ENCODE data around the gene MZT2B. TPM values are rescaled to one million over a fixed set of nuclear protein-coding genes. Genes with fewer than 3 reads are reported as not detected.

The MZT2B gene
- total and polyA plus RNA-seq, 2 of the 8 experiments (the other 6 are each of a cell fraction or from before 2014, with no cell fraction given): 90.3 to 151 TPM

GRCh38 chr2:130190237-130190636 lies 8.2 kb downstream of the MZT2B start:
- Histone ChIP-seq H3K79me2 (ENCODE audit: control insufficient read depth in 1 of 2, insufficient read depth in 2 of 2, low read length in 2 of 2) (no peaks in the 10 kb centered on the region), H3K23me2 (ENCODE audit: low read depth, low read length) (no peaks in the 10 kb centered on the region), H2BK15ac (ENCODE audit: low read length) (no peak overlapping the region), H2AFZ (ENCODE audit: low read length) (no peak overlapping the region), H2BK5ac (ENCODE audit: low read depth, low read length) (no peak overlapping the region), H3K23ac (ENCODE audit: insufficient read length) (no peak overlapping the region), H3K79me1 (ENCODE audit: low read depth, low read length) (no peaks in the 10 kb centered on the region), H3K27ac (ENCODE audit: low read depth, low read length) (no peak overlapping the region), H4K91ac (replicated peaks; ENCODE audit: insufficient read length, low read length) (no peak overlapping the region), H3K18ac (ENCODE audit: extremely low read depth, low read length) (no peak overlapping the region), H3K4me1 (replicated peaks in 1 of 4; ENCODE audit: control insufficient read depth in 3 of 4, insufficient read depth in 4 of 4, low read length in 3 of 4) (no peaks in the 10 kb centered on the region), H4K20me1 (replicated peaks in 1 of 2; ENCODE audit: control insufficient read depth in 1 of 2, insufficient read depth in 2 of 2, low read length in 2 of 2) (no peaks in the 10 kb centered on the region), H3K4me2 (ENCODE audit: insufficient read depth in 1 of 2, low read depth in 2 of 2, low read length in 2 of 2) (no peak overlapping the region), H2AK5ac (ENCODE audit: low read depth, low read length) (no peak overlapping the region), H3K36me3 (ENCODE audit: control insufficient read depth in 2 of 4, insufficient read depth in 4 of 4, low read length in 3 of 4) (no peaks in the 10 kb centered on the region), H3K4ac (replicated peaks; ENCODE audit: insufficient read length, low read depth, low read length) (no peak overlapping the region), H2BK12ac (ENCODE audit: low read depth, low read length) (no peak overlapping the region), H2BK20ac (ENCODE audit: low read length) (no peak overlapping the region), H3K27me3 (replicated peaks in 1 of 4; ENCODE audit: control insufficient read depth in 3 of 4, extremely low read depth in 1 of 4, insufficient read depth in 3 of 4, low read length in 3 of 4) (no peaks in the 10 kb centered on the region), H3K56ac (replicated peaks; ENCODE audit: insufficient read length, low read depth, low read length) (no peak overlapping the region), H3K9ac (replicated peaks in 1 of 4; ENCODE audit: extremely low read depth in 1 of 4, low read depth in 3 of 4, low read length in 3 of 4) (no peak overlapping the region), H3K14ac (ENCODE audit: insufficient read length) (no peak overlapping the region), H2BK120ac (replicated peaks; ENCODE audit: low read depth, low read length) (no peak overlapping the region), H4K5ac (ENCODE audit: insufficient read length, low read depth, low read length) (no peak overlapping the region), H4K8ac (ENCODE audit: extremely low read depth, insufficient read depth, low read length) (no peak overlapping the region), H3K4me3 (ENCODE audit: extremely low read depth in 1 of 4, insufficient read depth in 2 of 4, low read depth in 3 of 4, low read length in 4 of 4) (no peak overlapping the region), H3K9me3 (ENCODE audit: insufficient read depth in 2 of 2, low read depth in 1 of 2, low read length in 1 of 2) (no peaks in the 10 kb centered on the region)
- CTCF ChIA-PET (ENCODE audit: partially characterized antibody): no interaction called here
- TF ChIP-seq KDM5A (IDR thresholded peaks at IDR 0.05; ENCODE audit: low read length) (no peak), CEBPB (IDR thresholded peaks at IDR 0.05; ENCODE audit: low read depth, low read length) (no peak), JUND (IDR thresholded peaks at IDR 0.05; ENCODE audit: low read length) (no peak), KDM1A (IDR thresholded peaks at IDR 0.05; ENCODE audit: borderline replicate concordance, low read length) (no peak), EGR1 (IDR thresholded peaks at IDR 0.05; ENCODE audit: borderline replicate concordance, low read depth, low read length) (no peak), CHD1 (IDR thresholded peaks at IDR 0.05; ENCODE audit: low read depth, low read length) (no peak), YY1 (IDR thresholded peaks at IDR 0.05; ENCODE audit: low read depth, low read length) (no peak), CREB1 (IDR thresholded peaks at IDR 0.05) (no peak), RXRA (IDR thresholded peaks at IDR 0.05; ENCODE audit: insufficient read depth, low read depth, low read length) (no peak), SIN3A (conservative IDR thresholded peaks at IDR 0.05 in 1 of 2, IDR thresholded peaks at IDR 0.05 in 1 of 2; ENCODE audit: low read depth in 1 of 2, low read length in 2 of 2) (no peak), RAD21 (IDR thresholded peaks at IDR 0.05 in 1 of 2, conservative IDR thresholded peaks at IDR 0.05 in 1 of 2; ENCODE audit: low read depth in 2 of 2, low read length in 2 of 2) (no peak), CBX8 (IDR thresholded peaks at IDR 0.05; ENCODE audit: borderline replicate concordance, low read depth, low read length) (no peak)
- FAIRE-seq (no peak), DNase-seq (ENCODE audit: low read depth in 1 of 2, low spot score in 2 of 2) (no peak)
- WGBS, 2 experiments (ENCODE audit: extremely low coverage in 1 of 2, insufficient coverage in 1 of 2, insufficient read length in 1 of 2, insufficient replicate concordance in 2 of 2, low coverage in 1 of 2, low lambda C conversion rate in 2 of 2, missing lambda C conversion rate in 1 of 2): 82% methylated on average over 14 of the region's 15 CpGs; no CpG with 5 or more reads in 1 of the 2 experiments
- POLR2A ChIA-PET (ENCODE audit: partially characterized antibody): interaction anchor here (1.8 kb wide), 1 partner anchor 1297 kb away, joined by 3 read pairs; no protein-coding TSS in a partner anchor

Measured in H1 (cell line).